ENCODE data around the gene USP3. TPM values are rescaled to one million over a fixed set of nuclear protein-coding genes. Genes with fewer than 3 reads are reported as not detected.
A peak's percentile ranks its signal among the peaks of the same experiment; 100 is the strongest.

Gene USP3
- total RNA-seq, 4 donors from 2014 or later, result 40.1 to 46.5 (median 41.3) TPM

DNA sequence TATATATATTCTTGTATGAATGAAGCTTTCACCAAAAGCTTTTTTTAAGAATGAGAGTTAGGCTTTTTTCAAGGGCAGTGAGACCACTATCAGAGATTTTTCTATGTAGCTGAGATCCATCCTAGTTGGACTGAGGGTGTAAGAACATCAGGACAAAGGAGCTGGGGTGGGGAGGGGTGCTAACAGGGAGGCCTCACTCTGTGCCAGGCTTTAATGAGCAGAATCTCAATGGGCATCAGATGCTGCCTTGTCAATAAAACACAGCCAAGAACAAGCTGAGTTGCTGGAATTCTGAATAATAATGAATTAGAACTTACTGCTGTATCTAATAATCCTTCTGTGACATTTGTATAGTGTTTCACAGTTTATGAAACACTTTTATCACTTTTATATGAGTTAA, 41.4 kb upstream of the USP3 start:
- Histone ChIP-seq H3K36me3 (no peaks in the 10 kb centered on the region), H3K4me1 (peaks cover 11 to 63% (median 61%) of the 10 kb centered on the region in 4 donors), H3K4me3 (no peak overlapping the region), H3K9me3 (no peaks in the 10 kb centered on the region), H3K27me3 (no peaks in the 10 kb centered on the region), H3K27ac (replicated peaks in 1 of 4) (peak overlapping the region in 2 of 4 donors; percentile 8 to 26)
- intact Hi-C loops (cut with DNase I), result no loop called here
- DNase-seq (ENCODE audit: extremely low spot score), result no peak
- TF ChIP-seq POLR2AphosphoS5 (IDR thresholded peaks at IDR 0.05) (no peak), EP300 (IDR thresholded peaks at IDR 0.05) (no peak), POLR2A (IDR thresholded peaks at IDR 0.05; ENCODE audit: low read depth) (no peak)
- TF ChIP-seq, protein P1, sequence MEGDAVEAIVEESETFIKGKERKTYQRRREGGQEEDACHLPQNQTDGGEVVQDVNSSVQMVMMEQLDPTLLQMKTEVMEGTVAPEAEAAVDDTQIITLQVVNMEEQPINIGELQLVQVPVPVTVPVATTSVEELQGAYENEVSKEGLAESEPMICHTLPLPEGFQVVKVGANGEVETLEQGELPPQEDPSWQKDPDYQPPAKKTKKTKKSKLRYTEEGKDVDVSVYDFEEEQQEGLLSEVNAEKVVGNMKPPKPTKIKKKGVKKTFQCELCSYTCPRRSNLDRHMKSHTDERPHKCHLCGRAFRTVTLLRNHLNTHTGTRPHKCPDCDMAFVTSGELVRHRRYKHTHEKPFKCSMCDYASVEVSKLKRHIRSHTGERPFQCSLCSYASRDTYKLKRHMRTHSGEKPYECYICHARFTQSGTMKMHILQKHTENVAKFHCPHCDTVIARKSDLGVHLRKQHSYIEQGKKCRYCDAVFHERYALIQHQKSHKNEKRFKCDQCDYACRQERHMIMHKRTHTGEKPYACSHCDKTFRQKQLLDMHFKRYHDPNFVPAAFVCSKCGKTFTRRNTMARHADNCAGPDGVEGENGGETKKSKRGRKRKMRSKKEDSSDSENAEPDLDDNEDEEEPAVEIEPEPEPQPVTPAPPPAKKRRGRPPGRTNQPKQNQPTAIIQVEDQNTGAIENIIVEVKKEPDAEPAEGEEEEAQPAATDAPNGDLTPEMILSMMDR (IDR thresholded peaks at IDR 0.05), result no peak

DNA sequence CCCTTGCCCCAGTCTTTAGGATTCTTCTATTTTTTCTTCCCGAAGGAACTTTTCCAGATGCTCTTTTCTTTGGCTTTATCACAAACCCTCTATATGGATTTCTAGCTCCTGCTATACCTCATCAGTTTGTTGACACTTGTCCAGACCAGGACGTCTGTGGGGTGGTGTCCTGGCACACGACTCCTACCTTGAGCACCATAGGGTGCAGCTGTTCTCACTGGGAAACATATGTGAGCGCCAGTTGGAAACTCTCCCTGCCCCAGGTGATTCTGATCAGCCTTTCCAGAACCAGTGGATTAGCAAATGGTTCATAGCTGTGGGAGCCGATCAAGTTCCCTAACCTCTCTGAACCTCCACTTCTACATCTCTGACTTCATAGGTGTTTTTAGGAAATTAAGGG, 40.6 kb upstream of the USP3 start:
- H3K27me3 ChIP-seq, result no peaks in the 10 kb centered on the region
- no peaks in the 10 kb centered on the region for H3K36me3 ChIP-seq
- no peaks in the 10 kb centered on the region for H3K9me3 ChIP-seq
- 55% methylated on average over 5 of the region's 5 CpGs for WGBS
- DNase-seq (ENCODE audit: extremely low spot score), result no peak
- H3K4me1 ChIP-seq, result peaks cover 11 to 63% (median 61%) of the 10 kb centered on the region in 4 donors
- intact Hi-C loops (cut with DNase I), result no loop called here
- TF ChIP-seq, protein P1 (IDR thresholded peaks at IDR 0.05), result no peak
- TF ChIP-seq POLR2AphosphoS5 (IDR thresholded peaks at IDR 0.05) (no peak), POLR2A (IDR thresholded peaks at IDR 0.05; ENCODE audit: low read depth) (no peak), EP300 (IDR thresholded peaks at IDR 0.05) (no peak)
- no peak overlapping the region for H3K4me3 ChIP-seq
- peak overlapping the region in 2 of 4 donors; percentile 26 to 34 for H3K27ac ChIP-seq (replicated peaks in 1 of 4)

DNA sequence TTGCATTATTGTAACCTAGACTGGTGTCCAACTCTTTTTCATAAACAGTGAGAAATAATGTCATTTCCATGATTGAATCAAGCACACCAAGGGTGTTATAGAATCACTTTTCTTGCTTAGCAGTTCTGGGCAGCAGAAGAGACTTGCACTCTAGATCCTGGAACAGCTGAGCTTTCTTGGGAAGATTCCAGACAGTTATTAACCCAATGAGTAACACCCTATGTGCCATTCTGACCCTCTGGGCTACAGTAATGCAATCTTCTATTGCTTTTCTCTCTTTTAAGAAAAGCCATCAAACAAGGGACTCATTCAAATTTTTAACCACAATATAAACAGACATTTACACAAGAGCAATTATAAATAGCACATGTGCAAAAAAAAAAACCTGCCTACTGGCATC, 39.3 kb upstream of the USP3 start:
- H3K4me3 ChIP-seq, result no peak overlapping the region
- TF ChIP-seq POLR2AphosphoS5 (IDR thresholded peaks at IDR 0.05), result no peak
- TF ChIP-seq EP300 (IDR thresholded peaks at IDR 0.05), result no peak
- TF ChIP-seq POLR2A (IDR thresholded peaks at IDR 0.05; ENCODE audit: low read depth), result no peak
- TF ChIP-seq, protein P1 (IDR thresholded peaks at IDR 0.05), result no peak
- H3K4me1 ChIP-seq, result peaks cover 11 to 63% (median 61%) of the 10 kb centered on the region in 4 donors
- H3K27me3 ChIP-seq, result no peaks in the 10 kb centered on the region
- peak overlapping the region in 1 of 4 donors; percentile 37 for H3K27ac ChIP-seq (replicated peaks in 1 of 4)
- no peak for DNase-seq (ENCODE audit: extremely low spot score)
- H3K9me3 ChIP-seq, result no peaks in the 10 kb centered on the region
- intact Hi-C loops (cut with DNase I), result loop anchor here (5.0 kb wide), 1 partner anchor 132 kb away; the partner anchor contains the start of gene FBXL22
- H3K36me3 ChIP-seq, result no peaks in the 10 kb centered on the region

DNA sequence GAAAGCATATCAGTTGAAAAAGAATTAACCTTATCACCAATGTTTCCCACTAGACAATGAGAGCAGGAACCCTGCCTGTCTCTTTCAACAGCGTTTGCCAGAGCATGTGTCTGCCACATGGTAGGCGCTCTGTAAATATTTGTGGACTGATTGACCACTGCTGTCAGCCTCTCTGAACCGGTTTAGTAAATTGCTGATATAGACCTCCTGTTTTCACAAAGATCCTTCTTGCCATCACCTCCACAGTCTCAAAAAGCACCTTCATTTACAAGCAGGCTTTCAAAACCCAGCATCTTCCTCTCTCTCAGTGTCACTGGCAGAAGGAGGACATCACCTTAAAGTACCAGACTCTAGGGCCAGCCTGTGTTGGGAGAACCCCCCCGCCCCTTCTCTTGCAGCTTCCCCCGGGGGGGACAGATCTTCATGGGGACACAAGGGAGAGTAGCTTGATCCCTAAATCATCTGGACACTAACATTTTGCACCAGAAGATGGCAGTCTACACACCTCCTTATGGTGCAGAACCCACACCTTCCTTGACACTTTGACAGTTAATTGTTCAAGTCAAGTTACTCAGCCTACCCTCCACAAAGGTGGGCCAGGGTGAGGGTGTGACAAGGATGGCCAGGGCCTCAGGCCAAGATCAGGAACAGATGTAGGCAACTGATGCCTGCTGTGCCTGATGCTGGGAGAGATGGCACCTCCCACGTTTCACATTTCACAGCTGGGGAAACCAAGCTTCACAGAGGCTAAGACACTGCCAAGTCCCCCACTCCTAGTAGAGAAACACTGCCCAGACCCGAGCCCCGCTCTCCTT, 37.8 kb upstream of the USP3 start:
- intact Hi-C loops (cut with DNase I), result loop anchor here (5.0 kb wide), 1 partner anchor 131 kb away; the partner anchor contains the start of gene FBXL22

More for the DNA sequence above, 37.8 kb upstream of the USP3 start:
- no peaks in the 10 kb centered on the region for H3K27me3 ChIP-seq
- no peaks in the 10 kb centered on the region for H3K36me3 ChIP-seq
- H3K4me3 ChIP-seq, result no peak overlapping the region
- H3K4me1 ChIP-seq, result peaks cover 11 to 55% (median 52%) of the 10 kb centered on the region in 4 donors
- WGBS, result 22% methylated on average over 7 of the region's 8 CpGs
- TF ChIP-seq POLR2A (IDR thresholded peaks at IDR 0.05; ENCODE audit: low read depth) (no peak), EP300 (IDR thresholded peaks at IDR 0.05) (no peak), POLR2AphosphoS5 (IDR thresholded peaks at IDR 0.05) (no peak)
- TF ChIP-seq, protein P1 (IDR thresholded peaks at IDR 0.05), result peak; percentile 53 to 71 (median 65)
- no peak for DNase-seq (ENCODE audit: extremely low spot score)
- H3K27ac ChIP-seq (replicated peaks in 1 of 4), result no peak overlapping the region
- no peaks in the 10 kb centered on the region for H3K9me3 ChIP-seq

Data from esophagus muscularis mucosa (tissue), 4 donors.